NCI-H1930 (cell line): ENCODE measurements around the gene EPN2.
"Not testable (repeated sequence)": the region's sequence is repeated elsewhere in the genome, so short reads cannot be mapped to it uniquely, and the experiment has no call there.

Experiments used
- DNase-seq, 2 experiments: peaks; one replicate each; lab custom pipeline; 2025; lab: John Stamatoyannopoulos, UW

Gene EPN2

DNA sequence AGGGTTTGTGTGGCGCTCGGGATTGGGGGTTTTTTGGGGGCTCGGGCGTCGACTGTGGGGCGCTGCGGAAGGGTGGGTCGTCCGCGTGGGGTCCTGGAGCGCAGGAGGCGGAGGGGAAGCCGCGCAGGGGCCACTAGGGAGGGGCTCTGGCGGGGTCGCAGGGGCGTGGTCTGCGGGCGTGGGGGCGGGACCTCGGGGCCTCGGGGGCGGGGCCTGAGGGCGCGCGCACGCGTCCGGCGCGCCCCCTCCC lies at the start of gene EPN2:
TSS of gene EPN2 (plus strand) at position 228 of the 250 bp plus-strand sequence. CDS start 45,754 bp downstream, outside the sequence.
- not testable (repeated sequence) for DNase-seq

DNA sequence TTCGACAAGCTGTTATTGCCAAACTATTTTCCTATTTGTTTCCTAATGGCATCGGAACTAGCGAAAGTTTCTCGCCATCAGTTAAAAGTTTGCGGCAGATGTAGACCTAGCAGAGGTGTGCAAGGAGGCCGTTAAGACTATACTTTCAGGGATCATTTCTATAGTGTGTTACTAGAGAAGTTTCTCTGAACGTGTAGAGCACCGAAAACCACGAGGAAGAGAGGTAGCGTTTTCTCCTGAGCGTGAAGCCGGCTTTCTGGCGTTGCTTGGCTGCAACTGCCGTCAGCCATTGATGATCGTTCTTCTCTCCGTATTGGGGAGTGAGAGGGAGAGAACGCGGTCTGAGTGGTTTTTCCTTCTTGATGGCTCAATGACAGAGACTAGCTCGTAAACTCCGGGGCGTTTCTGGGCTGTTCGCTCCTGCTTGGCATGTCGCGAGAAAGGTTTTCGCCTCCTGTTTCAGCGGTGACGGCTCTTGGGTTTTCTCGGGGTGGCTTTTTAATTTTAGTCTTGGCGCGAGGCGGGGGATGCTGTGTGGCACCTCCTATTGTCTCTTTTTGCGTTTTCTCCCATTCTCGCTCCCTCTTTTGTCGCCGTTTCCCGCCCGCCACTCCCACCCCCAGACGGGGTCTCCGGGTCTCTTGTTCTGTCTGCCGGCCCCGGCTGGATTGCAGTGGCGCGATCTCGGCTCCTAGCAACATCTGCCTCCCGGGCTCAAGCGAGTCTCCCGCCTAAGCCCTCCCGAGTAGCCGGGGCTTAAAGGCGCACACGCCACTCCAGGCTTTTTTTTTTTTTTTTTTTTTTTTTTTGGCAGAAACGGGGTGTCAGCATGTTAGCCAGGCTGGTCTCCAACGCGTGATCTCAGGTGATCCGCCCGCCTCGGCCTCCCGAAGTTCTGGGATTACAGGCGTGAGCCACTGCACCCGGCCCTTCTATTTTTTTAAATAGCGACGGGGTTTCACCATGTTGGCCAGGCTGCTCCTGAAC lies 49.0 kb upstream of the EPN2 start:
- not testable (repeated sequence) for DNase-seq

- not testable (repeated sequence) for DNase-seq
These were observed 48.1 kb upstream of the EPN2 start for GRCh38 chr17:19188870-19189708.

- not testable (repeated sequence) for DNase-seq
These were observed 47.3 kb upstream of the EPN2 start for GRCh38 chr17:19189781-19190405.

DNA sequence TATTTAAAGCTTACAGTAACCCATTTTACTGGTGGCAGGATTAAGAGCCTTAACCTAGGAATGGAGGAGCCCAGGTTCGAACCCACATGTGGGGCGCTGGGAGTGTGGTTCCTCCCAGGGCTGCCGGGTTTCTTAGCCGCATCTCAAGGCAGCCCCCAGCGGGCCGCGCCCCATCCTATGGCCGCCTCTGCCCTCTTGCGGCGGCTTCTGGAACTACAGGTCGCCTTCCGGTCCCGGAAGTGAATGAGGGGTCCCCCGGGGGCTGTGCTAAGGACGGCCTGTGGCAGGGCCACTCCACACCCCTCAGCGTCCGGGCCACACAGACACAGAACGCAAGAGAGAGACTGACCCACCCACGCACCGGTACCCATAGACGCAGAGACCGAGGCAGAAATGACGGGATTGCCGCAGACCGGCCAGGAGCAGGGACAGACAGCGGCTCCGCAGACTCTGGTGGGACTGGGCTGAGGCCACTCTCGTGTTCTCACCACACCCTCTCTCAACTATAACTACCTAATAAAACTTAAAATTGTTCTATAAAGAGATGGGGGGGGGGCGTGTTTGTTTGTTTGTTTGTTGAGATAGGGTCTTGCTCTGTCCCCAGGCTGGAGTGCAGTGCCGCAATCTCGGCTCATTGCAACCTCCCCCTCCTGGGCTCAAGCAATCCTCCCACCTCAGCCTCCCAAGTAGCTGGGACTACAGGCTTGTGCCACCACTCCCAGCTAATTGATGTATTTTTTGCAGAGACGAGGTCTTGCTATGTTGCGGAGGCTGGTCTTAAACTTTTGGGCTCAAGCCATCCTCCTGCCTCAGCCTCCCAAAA lies 40.6 kb upstream of the EPN2 start:
- not testable (repeated sequence) for DNase-seq

DNA sequence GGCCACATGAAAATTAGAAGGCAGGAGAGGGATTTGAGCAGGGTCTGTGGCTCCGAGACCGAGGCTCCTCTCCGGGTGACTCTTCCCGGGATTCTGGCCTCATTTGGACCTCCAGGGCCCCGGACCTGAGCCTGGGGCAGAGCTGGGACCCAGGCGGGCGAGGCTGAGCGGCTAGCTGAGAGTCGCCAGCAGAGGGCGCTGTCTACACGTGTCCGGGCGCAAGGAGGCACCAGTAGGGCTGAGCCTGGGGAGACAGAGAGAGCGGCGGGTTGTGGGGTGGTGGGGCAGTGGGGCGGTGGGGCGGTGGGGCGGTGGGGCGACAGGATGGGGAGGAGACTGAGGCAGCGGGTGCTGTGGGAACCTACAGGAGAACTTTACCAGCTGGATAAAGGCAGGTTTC lies 34.7 kb upstream of the EPN2 start:
- not testable (repeated sequence) for DNase-seq

DNA sequence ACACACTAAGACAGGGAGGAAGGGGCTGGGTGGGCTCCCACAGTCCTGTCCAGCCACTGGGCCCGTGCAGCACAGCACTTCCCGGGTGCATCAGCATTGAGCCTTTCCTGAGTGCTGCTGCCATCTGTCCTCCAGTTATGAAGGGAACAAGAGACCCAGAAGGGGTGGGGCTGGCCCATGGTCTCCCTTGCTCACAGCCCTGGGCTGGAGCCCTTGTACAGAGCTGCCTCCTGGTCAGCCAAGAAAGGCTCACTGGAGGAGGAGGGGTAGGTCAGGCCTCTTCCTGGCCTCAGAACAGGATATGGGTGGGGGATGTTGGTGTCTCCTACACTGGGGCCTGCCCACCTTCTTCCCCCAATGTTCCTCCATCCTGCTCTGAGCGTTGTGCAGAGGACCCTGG lies 33.7 kb upstream of the EPN2 start:
- DNase-seq = not testable (repeated sequence)

- DNase-seq = not testable (repeated sequence)
These were observed 21.9 kb upstream of the EPN2 start for GRCh38 chr17:19215074-19215860.

GRCh38 chr17:19216148-19216926 lies 20.8 kb upstream of the EPN2 start:
- DNase-seq = not testable (repeated sequence)

GRCh38 chr17:19218914-19219313 lies 18.3 kb upstream of the EPN2 start:
- not testable (repeated sequence) for DNase-seq

GRCh38 chr17:19219384-19219783 lies 17.8 kb upstream of the EPN2 start:
- not testable (repeated sequence) for DNase-seq

DNA sequence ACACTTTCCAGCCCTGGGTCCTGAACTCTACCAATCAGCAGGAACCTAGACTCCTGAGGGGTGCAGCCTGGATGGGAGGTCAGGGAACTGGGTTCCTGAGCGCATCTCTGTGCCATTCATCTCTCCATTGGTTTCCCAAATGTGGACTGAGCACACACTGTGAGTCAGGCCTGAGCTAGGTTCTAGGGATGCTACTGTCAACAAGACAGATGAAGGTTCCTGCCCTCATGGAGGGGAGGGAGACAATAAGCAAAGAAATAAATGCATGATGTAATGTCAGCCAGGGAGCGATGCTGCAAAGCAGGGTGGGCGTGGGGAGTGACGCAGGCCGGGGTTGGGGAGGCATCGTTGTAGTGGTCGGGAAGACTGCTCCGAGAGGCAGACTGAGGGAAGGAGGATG lies 17.0 kb upstream of the EPN2 start:
- not testable (repeated sequence) for DNase-seq

DNA sequence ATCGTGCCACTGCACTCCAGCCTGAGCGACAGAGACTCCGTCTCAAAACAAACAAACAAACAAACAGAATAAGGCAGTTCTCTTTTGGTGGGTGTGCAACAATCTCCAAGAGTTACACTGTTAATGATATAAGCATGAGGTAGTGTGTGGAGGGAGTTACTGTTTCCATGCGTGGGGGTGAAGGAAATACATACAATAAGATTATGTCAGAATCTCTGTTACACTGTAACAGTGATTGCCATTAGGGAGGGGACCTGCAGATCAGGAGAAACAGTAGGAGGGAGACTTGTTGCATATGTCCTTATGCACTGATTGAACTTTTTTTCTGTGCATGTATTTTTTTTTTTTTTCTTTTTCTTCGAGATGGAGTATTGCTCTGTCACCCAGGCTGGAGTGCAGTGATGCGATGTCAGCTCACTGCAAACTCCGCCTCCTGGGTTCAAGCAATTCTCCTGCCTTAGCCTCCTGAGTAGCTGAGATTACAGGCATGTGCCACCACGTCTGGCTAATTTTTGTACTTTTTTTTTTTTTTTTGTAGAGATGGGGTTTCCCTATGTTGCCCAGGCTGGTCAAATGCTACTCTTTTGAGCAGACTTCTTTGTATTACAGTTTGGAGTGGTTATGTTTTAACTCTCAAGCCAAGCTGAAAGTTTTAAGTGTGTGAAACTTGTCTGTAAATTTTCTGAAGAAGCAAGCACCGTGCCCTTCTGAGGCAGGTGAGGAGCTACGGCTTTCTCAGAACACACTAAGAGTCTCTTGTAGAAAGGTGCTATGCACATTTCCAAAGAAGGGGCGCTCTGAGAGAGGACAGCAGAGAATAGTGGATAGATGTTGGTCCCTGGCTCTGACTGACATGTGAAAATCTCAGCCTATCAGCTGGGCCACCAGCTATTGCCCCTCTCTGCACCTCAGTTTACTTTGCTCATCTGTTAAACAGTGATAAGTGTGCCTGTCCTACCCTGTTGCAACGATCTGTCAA lies 10.3 kb upstream of the EPN2 start:
- DNase-seq = not testable (repeated sequence)

DNA sequence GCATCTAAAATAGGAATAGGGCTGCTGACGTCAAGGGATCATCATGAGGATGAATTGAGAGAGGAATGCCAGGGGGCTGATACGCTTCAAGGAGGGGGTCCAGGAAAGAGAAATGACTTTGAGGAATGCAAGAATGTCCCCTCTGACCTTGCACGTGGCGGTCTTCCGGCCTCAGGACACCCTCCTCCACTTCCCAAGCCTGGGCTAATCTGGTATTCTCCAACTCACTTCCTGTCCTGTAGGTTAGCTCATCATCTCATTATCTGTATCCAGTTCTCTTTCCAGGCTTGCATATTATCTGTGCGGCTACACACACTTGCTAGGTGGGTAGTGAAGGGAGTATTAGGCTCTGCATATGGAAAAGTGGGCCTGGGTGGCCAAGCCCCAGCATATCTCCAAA lies 2.5 kb upstream of the EPN2 start:
- DNase-seq = not testable (repeated sequence)

- DNase-seq = not testable (repeated sequence)
These were observed 621 bp upstream of the EPN2 start for GRCh38 chr17:19236351-19237138.

- DNase-seq = no peak
These were observed 412 bp downstream of the EPN2 start for GRCh38 chr17:19237389-19238166.

DNA sequence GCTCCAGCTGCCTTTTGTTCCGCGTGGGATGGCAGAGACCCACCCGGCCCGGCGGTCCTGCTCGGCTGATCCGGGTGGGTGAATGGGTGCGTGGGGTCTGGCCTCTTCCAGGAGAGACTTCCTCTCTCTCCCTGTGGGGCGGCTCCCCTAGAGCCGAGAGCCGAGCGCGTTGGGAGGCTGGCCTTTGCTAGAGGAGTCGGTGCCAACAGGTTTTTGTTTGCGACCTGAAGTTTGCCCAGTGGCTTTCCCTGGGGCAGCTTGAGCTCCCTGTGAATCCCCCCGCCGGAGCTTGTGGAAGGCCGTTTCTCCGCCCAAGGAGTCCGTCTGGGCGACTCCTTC lies 970 bp downstream of the EPN2 start:
- no peak for DNase-seq
